ENCODE results near the gene BARX2. TPM values are rescaled to one million over a fixed set of nuclear protein-coding genes. Genes with fewer than 3 reads are reported as not detected.

Gene BARX2
- total RNA-seq, 1 experiment from 2014 or later: 0.12 TPM

GRCh38 chr11:129380413-129380812, 4.8 kb downstream of the BARX2 start:
- CTCF ChIA-PET: no interaction called here

More at GRCh38 chr11:129380413-129380812, 4.8 kb downstream of the BARX2 start:
- H3K9me3 ChIP-seq (ENCODE audit: control insufficient read depth in 1 of 2, insufficient read depth in 1 of 2, low read depth in 1 of 2, low read length in 2 of 2): no peaks in the 10 kb centered on the region
- H3K4me2 ChIP-seq (ENCODE audit: low read length): no peak overlapping the region
- no peak overlapping the region for H3K9ac ChIP-seq (ENCODE audit: low read length)
- intact Hi-C loops (cut with micrococcal nuclease): no loop called here
- DNase-seq (ENCODE audit: low read depth, low spot score) (no peak), ATAC-seq (no peak)
- no peaks in the 10 kb centered on the region for H3K79me2 ChIP-seq (ENCODE audit: insufficient read depth, low read length)
- TF ChIP-seq YY1 (IDR thresholded peaks at IDR 0.05; ENCODE audit: extremely low read depth, insufficient replicate concordance, low read depth, low read length) (no peak), CBX3 (IDR thresholded peaks at IDR 0.05; ENCODE audit: low read depth) (no peak), ZFX (IDR thresholded peaks at IDR 0.05) (no peak), POLR2AphosphoS5 (IDR thresholded peaks at IDR 0.05; ENCODE audit: low read depth, low read length) (no peak), TCF7L2 (IDR thresholded peaks at IDR 0.05; ENCODE audit: borderline replicate concordance, extremely low read depth, insufficient read depth, insufficient read length) (no peak), CTCF (IDR thresholded peaks at IDR 0.05 in 2 of 3, conservative IDR thresholded peaks at IDR 0.05 in 1 of 3; ENCODE audit: borderline replicate concordance in 1 of 3, insufficient read depth in 1 of 3, low read depth in 2 of 3, low read length in 2 of 3) (no peak), FOSL1 (IDR thresholded peaks at IDR 0.05; ENCODE audit: low read depth) (no peak), SP1 (IDR thresholded peaks at IDR 0.05; ENCODE audit: low read depth) (no peak)
- H2AFZ ChIP-seq (ENCODE audit: low read depth, low read length, poor library complexity, severe bottlenecking): no peak overlapping the region
- H3K36me3 ChIP-seq (ENCODE audit: control insufficient read depth in 1 of 2, insufficient read depth in 2 of 2, low read length in 2 of 2): no peaks in the 10 kb centered on the region
- H4K20me1 ChIP-seq (ENCODE audit: insufficient read depth): 0 out of 2 replicates have a peak, but pooled peaks cover 4% of the 10 kb centered on the region
- no peak overlapping the region for H3K27ac ChIP-seq (ENCODE audit: low read depth, low read length)
- peaks cover 0 to 7% of the 10 kb centered on the region in 2 experiments; a peak in 2 of 4 replicates for H3K4me1 ChIP-seq (ENCODE audit: control insufficient read depth in 1 of 2, insufficient read depth in 2 of 2, low read length in 2 of 2)
- no TSS peak for BruUV-seq (replicated peaks)
- no peak overlapping the region for H3K4me3 ChIP-seq (replicated peaks in 1 of 2; ENCODE audit: low read depth in 1 of 2, low read length in 2 of 2)
- H3K9me2 ChIP-seq (ENCODE audit: insufficient read depth): no peaks in the 10 kb centered on the region
- peaks cover 31% of the 10 kb centered on the region; the same call in 1 of the 2 replicates for H3K27me3 ChIP-seq (ENCODE audit: insufficient read depth, low read length)
- RAD21 ChIA-PET (ENCODE audit: low non-redundant PET in 1 of 2, low total read pairs in 2 of 2, uncharacterized antibody in 2 of 2, unreplicated experiment in 2 of 2): no interaction called here
- POLR2A ChIA-PET: interaction anchor here (0.6 kb wide), 1 partner anchor 9 kb away, joined by 3 read pairs; no protein-coding TSS in a partner anchor
